ENCODE data around the gene JARID2. TPM values are rescaled to one million over a fixed set of nuclear protein-coding genes. Genes with fewer than 3 reads are reported as not detected.

The JARID2 gene
- total and polyA plus RNA-seq, 10 of the 15 experiments (the other 5 are each of a cell fraction or from before 2014, with no cell fraction given) = 4.2 to 21.6 (median 11.7) TPM

- TF ChIP-seq HDAC2 (IDR thresholded peaks at IDR 0.05) (no peak), SUZ12 (IDR thresholded peaks at IDR 0.05; ENCODE audit: unreplicated experiment) (no peak), NBN (IDR thresholded peaks at IDR 0.05) (peak; percentile 25; the same call in 1 of the 2 replicates), REST (IDR thresholded peaks at IDR 0.05; ENCODE audit: low read depth, low read length) (no peak), EED (IDR thresholded peaks at IDR 0.05; ENCODE audit: low read depth) (peak; percentile 93), BCL11A (IDR thresholded peaks at IDR 0.05; ENCODE audit: low read depth, low read length) (peak; percentile 97), STAT3 (IDR thresholded peaks at IDR 0.05; ENCODE audit: low read depth, low read length) (no peak), CHD4 (IDR thresholded peaks at IDR 0.05) (no peak), TARDBP (IDR thresholded peaks at IDR 0.05; ENCODE audit: borderline replicate concordance) (no peak), ZNF217 (IDR thresholded peaks at IDR 0.05) (no peak), PAX5 (IDR thresholded peaks at IDR 0.05; ENCODE audit: borderline replicate concordance, low read depth, low read length) (peak; percentile 68; the same call in 1 of the 2 replicates), ZSCAN29 (IDR thresholded peaks at IDR 0.05) (no peak), MXI1 (IDR thresholded peaks at IDR 0.05; ENCODE audit: low read depth, low read length) (no peak), GATAD2B (conservative IDR thresholded peaks at IDR 0.05; ENCODE audit: low read depth) (no peak), CEBPZ (IDR thresholded peaks at IDR 0.05; ENCODE audit: low read depth, low read length) (no peak), JUNB (IDR thresholded peaks at IDR 0.05) (peak; percentile 92), IKZF2 (IDR thresholded peaks at IDR 0.05) (peak; percentile 88 to 91)
- TF ChIP-seq, protein P1, sequence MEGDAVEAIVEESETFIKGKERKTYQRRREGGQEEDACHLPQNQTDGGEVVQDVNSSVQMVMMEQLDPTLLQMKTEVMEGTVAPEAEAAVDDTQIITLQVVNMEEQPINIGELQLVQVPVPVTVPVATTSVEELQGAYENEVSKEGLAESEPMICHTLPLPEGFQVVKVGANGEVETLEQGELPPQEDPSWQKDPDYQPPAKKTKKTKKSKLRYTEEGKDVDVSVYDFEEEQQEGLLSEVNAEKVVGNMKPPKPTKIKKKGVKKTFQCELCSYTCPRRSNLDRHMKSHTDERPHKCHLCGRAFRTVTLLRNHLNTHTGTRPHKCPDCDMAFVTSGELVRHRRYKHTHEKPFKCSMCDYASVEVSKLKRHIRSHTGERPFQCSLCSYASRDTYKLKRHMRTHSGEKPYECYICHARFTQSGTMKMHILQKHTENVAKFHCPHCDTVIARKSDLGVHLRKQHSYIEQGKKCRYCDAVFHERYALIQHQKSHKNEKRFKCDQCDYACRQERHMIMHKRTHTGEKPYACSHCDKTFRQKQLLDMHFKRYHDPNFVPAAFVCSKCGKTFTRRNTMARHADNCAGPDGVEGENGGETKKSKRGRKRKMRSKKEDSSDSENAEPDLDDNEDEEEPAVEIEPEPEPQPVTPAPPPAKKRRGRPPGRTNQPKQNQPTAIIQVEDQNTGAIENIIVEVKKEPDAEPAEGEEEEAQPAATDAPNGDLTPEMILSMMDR (IDR thresholded peaks at IDR 0.05 in 2 of 3, conservative IDR thresholded peaks at IDR 0.05 in 1 of 3; ENCODE audit: control insufficient read depth in 2 of 3, extremely low read depth in 1 of 3, insufficient read depth in 1 of 3, low read depth in 3 of 3, low read length in 3 of 3) = no peak
- TF ChIP-seq, protein P2, sequence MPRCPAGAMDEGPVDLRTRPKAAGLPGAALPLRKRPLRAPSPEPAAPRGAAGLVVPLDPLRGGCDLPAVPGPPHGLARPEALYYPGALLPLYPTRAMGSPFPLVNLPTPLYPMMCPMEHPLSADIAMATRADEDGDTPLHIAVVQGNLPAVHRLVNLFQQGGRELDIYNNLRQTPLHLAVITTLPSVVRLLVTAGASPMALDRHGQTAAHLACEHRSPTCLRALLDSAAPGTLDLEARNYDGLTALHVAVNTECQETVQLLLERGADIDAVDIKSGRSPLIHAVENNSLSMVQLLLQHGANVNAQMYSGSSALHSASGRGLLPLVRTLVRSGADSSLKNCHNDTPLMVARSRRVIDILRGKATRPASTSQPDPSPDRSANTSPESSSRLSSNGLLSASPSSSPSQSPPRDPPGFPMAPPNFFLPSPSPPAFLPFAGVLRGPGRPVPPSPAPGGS (IDR thresholded peaks at IDR 0.05; ENCODE audit: borderline replicate concordance, insufficient read depth, low read depth, low read length, poor library complexity, severe bottlenecking) = peak; percentile 79
- TF ChIP-seq, protein P3, sequence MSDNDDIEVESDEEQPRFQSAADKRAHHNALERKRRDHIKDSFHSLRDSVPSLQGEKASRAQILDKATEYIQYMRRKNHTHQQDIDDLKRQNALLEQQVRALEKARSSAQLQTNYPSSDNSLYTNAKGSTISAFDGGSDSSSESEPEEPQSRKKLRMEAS (IDR thresholded peaks at IDR 0.05; ENCODE audit: low read depth, low read length) = no peak
- TF ChIP-seq, protein P4, sequence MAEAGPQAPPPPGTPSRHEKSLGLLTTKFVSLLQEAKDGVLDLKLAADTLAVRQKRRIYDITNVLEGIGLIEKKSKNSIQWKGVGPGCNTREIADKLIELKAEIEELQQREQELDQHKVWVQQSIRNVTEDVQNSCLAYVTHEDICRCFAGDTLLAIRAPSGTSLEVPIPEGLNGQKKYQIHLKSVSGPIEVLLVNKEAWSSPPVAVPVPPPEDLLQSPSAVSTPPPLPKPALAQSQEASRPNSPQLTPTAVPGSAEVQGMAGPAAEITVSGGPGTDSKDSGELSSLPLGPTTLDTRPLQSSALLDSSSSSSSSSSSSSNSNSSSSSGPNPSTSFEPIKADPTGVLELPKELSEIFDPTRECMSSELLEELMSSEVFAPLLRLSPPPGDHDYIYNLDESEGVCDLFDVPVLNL (IDR thresholded peaks at IDR 0.05; ENCODE audit: low read depth, low read length) = no peak
Measured at GRCh38 chr6:15387118-15387517, 141.2 kb downstream of the JARID2 start (continued).
